ENCODE results near the gene POU3F3.

- TF ChIP-seq, protein P1, sequence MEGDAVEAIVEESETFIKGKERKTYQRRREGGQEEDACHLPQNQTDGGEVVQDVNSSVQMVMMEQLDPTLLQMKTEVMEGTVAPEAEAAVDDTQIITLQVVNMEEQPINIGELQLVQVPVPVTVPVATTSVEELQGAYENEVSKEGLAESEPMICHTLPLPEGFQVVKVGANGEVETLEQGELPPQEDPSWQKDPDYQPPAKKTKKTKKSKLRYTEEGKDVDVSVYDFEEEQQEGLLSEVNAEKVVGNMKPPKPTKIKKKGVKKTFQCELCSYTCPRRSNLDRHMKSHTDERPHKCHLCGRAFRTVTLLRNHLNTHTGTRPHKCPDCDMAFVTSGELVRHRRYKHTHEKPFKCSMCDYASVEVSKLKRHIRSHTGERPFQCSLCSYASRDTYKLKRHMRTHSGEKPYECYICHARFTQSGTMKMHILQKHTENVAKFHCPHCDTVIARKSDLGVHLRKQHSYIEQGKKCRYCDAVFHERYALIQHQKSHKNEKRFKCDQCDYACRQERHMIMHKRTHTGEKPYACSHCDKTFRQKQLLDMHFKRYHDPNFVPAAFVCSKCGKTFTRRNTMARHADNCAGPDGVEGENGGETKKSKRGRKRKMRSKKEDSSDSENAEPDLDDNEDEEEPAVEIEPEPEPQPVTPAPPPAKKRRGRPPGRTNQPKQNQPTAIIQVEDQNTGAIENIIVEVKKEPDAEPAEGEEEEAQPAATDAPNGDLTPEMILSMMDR (IDR thresholded peaks at IDR 0.05) = no peak
- no peak for TF ChIP-seq POLR2A (IDR thresholded peaks at IDR 0.05)
These were observed 27.9 kb upstream of the POU3F3 start for GRCh38 chr2:104826016-104826415.

All from adrenal gland (tissue), 5 donors.